SKM-1 (cell line): ENCODE results near the gene RGS19.
A peak's percentile ranks its signal among the peaks of the same experiment; 100 is the strongest.
"Not testable (repeated sequence)": the region's sequence is repeated elsewhere in the genome, so short reads cannot be mapped to it uniquely, and the experiment has no call there.

Experiments used
- DNase-seq: peaks from one replicate; lab custom pipeline; 2025; ENCODE audit not compliant: unreplicated experiment; lab: John Stamatoyannopoulos, UW

Gene RGS19, protein sequence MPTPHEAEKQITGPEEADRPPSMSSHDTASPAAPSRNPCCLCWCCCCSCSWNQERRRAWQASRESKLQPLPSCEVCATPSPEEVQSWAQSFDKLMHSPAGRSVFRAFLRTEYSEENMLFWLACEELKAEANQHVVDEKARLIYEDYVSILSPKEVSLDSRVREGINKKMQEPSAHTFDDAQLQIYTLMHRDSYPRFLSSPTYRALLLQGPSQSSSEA

DNA sequence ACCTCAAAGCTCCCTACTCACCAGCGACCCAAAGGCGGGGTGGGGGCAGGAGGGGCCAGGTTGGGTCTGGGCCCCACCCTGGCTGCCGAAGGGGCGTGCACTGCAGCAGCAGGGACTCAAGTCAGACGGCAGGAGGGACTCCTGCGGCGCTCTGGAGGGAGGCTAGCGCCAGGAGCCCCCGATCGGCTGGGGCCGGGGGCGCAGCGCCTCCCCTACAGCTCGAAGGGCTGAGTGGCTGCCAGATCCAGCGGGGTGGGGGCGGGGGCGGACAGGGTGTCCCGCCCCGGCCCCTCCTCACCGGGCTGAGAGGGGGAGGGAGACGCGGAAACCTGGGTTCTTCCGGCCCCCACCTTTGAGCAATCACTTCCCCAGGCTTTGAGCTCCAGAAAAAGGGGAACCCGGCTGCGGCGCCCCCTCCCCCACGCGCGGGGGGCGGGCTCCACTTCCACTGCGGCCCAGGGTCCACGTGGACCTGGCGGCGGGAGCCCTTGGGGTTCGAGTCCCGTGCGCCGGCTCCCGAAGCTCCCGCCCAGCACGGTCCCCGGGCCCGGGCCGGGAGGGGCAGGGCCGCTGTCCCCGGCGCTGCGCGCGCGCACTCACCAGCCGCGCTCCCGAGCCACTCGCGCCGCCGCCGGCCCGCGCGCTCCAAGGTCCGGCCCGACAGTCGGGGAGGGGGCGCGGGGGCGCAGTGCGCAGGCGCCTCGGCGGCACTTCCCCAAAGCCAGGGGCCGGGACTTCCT, at the start of gene RGS19:
TSS of gene RGS19 (minus strand) at position 246 of the 740 bp plus-strand sequence. CDS start 2,632 bp downstream, outside the sequence.
- DNase-seq: peak; percentile 84

DNA sequence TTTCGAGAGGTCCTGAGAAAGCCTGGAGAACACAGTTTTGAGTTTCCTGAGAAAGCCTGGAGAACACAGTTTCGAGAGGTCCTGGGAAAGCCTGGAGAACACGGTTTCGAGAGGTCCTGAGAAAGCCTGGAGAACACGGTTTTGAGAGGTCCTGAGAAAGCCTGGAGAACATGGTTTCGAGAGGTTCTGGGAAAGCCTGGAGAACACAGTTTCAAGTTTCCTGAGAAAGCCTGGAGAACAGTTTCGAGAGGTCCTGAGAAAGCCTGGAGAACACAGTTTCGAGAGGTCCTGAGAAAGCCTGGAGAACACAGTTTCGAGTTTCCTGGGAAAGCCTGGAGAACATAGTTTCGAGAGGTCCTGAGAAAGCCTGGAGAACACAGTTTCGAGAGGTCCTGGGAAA, 44.2 kb upstream of the RGS19 start:
- not testable (repeated sequence) for DNase-seq

DNA sequence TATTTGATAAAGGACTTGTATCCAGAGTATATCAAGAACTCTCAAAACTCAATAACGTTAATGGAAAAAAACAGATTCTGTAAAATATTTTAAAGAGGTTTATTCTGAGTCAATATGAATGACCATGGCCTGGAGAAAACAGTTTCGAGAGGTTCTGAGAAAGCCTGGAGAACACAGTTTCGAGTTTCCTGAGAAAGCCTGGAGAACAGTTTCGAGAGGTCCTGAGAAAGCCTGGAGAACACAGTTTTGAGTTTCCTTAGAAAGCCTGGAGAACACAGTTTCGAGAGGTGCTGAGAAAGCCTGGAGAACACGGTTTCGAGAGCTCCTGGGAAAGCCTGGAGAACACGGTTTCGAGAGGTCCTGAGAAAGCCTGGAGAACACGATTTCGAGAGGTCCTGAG, 43.6 kb upstream of the RGS19 start:
- not testable (repeated sequence) for DNase-seq

DNA sequence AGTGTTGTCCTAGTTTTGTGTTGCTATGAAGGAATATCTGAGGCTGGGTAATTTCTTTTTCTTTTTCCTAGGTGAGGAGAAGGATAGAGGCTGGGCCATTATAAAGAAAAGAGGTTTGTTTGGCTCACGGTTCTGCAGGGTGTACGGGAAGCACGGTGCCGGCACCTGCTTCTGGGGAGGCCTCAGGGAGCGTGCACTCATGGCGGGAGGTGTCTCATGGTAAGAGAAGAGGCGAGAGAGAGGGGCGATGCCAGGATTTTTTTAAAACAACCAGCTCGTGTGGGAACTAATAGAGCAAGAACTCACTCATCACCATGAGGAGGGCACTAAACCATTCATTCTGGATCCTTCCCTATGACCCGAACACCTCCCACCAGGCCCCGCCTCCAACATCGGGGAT, 42.3 kb upstream of the RGS19 start:
- DNase-seq: no peak

- DNase-seq: no peak
These were observed 40.5 kb upstream of the RGS19 start for GRCh38 chr20:64119681-64120341.

DNA sequence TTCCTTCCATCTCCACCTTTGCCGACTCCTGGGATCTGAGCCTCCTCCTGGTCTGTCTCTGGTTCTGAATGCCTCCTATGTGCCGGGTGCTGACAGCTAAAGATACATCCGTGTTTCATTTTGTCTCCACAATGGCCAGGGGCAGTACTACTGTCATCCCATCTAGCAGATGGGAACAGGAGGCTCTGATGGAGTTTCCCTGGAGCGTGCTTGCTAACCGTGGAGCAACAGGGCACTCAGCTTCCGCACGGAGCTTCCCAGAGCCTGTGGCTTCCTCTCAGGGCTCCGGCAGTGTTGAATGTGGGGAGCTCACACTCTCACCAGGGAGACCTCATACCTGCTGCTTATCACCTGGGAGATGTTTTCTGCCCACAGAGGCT, 40.0 kb upstream of the RGS19 start:
- no peak for DNase-seq

DNA sequence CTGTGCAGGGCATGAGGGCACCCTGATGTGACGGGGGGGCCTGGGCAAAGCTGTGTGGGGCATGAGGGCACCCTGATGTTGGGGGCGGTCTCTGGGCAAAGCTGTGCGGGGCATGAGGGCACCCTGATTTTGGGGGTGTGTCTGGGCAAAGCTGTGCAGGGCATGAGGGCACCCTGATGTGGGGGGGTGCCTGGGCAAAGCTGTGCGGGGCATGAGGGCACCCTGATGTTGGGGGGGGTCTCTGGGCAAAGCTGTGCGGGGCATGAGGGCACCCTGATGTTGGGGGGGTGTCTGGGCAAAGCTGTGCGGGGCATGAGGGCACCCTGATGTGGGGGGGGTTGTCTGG, 38.1 kb upstream of the RGS19 start:
- not testable (repeated sequence) for DNase-seq

GRCh38 chr20:64116541-64117431, 37.5 kb upstream of the RGS19 start:
- DNase-seq: no peak

GRCh38 chr20:64116016-64116415, 36.7 kb upstream of the RGS19 start:
- no peak for DNase-seq

- DNase-seq: no peak
These were observed 36.0 kb upstream of the RGS19 start for GRCh38 chr20:64115171-64115911.

DNA sequence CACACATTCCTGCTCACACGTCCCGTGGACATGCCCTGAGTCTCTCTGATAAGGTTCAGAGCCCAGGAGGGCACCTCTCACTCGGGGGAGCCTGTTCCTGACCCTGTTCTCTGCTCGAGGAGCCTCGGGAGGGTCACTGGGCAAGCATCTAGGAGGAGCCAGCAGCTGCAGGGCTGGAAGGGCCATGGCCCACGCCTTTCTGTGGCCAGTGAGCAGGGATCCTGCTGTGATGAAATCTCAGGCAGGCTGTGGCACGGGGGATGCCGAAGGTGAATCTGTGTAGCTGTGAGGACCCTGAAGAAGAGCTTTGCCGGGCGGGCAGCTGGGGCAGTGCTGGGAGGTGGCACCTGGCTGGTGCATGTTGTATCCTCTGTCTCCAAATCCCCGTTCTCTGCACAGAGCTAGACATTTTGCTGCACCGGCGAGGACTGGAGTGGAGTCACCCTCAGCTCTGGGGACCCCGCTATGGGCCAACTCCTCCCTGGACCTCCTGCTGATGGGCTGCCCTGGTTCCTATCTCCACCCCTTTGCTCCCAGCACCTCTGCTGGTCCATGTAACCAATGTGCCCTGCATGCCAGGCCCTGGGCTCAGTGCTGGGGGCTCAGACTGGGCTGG, 35.1 kb upstream of the RGS19 start:
- no peak for DNase-seq

DNA sequence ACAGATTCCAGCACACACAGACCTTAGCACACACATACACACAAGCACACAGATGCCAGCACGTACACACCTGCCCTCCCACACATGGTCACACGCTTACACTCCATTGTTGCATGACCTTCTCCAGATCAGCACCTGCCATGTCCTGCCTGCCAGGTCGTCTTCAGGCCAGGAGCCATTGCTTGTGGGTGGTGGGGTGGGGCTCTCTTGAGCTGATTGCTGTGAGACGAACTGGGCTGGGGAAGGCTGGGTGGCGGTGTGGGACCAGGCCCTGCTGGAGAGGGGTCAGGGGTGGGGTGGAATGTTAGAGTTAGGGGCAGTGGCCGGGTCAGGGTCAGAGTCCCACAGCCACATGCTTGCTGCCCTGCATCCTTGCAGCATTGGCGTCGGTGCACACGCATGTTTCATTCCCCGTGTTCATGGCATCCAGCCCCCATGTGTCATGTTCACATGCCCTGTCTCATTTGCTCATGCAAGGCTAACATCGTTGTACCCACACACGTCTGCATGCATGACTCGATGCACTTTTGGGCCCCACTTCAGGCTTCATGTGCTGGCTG, 34.6 kb upstream of the RGS19 start:
- DNase-seq: no peak

DNA sequence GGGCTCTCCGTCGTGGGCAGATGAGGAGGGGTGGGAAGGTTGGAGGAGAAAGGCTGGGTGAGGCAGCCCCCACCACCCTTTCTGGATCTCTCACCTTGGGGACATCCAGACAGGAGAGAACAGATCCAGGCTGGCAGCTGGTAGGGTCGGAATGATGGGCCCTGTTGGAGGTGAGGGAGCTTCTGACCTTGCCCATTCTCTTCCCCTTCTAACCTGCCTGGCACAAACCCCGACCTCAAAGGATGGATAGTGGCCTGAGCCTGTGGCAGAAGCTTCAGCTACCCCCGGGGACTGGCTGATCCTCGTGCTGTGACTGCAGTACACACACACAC, 34.1 kb upstream of the RGS19 start:
- no peak for DNase-seq

DNA sequence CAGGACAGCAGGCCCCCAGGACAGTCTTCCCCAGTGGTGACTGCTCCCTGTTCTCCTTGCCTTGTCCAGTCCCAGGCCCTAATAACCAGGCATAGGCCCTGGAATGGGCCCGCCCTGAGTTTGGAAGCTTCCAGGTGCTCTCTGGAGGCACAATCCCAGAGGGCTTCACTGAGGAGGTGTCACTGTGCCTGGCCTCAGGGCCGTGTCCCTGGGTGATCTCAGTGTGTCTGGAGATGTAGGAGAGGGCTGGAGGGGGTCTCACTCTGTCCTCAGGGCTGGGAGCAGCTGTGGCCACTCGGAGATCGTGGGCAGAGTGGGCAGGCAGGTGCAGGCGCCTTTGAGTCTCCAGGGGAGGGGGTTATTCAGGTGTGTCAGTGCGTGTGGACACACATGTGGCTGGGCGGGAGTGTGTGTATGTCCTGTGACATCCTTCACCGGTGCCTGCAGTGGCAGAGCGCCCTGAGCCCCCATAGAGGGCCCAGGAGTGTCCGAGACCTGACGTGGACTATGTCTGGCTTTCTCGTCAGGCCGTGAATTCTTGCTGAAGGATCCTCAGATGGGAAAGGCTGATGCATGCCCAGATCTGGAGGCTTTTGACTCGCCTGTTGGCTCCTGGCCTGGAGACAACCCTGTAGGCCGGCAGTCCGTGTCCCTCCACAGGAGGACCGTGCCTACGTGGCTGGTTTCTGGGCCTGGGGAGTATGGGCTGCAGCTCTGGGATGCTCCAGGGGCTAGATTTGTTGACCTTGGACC, 33.5 kb upstream of the RGS19 start:
- no peak for DNase-seq

DNA sequence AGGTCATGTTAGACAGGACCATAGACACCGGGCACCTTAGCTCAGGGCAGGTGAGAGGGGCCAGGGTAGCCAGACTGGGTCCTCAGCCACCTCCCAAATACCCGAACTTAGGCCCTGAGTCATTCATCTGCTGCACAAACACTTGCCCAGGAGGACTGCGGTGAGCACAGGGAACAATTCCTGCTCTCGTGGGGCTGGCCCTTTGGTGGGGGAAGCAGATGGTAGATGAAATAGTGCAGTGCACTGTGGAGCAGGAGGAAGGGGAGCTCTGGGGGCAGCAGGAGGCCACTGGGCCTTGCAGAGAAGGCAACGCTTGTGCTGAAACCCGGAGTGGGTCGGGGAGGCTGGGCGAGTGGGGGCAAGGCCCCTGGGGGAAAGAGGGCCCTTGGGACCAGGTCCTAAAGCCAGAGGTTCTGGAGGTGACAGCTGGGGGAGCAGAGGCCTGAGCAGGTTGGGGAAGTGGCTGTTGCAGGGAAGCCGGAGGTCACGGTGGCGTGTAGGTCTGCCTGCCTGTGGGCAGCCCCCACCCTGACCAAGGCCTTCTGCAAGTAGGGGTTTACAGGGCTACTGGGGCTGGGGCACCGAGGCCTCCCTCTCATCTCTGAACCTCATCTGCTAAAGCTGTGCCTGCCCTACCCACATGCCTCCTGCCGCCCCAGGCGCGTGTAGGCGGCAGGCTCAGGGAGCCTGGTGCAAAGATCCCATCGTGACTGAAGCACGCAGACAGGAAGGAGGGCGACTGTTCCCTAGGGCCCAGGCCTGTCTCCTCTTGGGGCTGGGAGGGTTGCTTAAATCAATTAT, 32.7 kb upstream of the RGS19 start:
- no peak for DNase-seq

GRCh38 chr20:64110411-64111068, 31.2 kb upstream of the RGS19 start:
- no peak for DNase-seq

DNA sequence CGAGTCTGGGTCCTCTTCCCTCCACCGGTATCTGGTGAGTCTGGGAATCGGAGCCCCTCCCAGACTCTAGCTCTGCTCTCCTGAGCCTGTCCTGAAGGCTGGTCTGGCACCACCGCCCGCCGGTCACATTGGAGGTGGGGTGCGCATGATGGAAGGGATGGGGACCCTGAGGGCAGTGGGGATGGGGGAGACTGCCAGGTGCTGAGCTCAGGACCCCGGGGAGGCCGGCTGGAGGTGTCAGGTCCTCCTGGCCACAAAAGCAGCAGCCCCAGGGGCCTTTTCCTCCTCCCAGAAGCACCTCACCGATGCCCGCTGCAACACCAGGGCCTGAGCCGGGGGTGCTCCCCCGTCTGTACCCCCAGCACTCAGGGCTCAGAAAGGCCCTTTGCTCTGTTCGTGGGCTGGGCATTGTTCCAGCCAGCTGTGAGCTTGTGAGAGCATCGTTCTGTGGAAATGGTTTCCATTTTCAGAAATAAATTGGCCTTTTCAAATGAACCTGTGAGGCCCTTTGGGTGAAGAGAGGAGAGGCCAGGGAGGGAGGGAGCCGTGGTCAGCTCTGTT, 30.6 kb upstream of the RGS19 start:
- DNase-seq: no peak
